ENCODE data around the gene MAPK4.

DNA sequence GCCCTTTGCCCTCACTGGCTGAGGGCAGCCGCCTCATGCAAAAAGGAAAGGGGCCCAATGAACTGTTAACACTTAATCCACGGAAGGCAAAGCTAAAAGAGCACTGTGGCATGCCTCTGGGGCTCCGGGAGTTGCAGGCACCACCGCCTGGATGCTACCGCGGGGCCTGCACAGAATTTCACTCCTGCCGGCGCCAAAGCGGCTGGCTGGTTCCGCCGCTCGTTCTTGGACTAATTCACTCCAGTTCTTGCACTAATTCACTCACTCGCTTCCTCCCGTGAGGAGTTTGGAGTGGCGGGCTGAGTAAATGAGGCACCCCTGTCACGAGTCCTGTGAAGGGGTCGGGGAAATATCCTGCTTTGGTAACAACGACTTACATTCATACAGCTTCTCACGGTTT is 14.0 kb upstream of the MAPK4 start:
- TF ChIP-seq EZH2 (IDR thresholded peaks at IDR 0.05) (no peak), FOXP2 (optimal IDR thresholded peaks at IDR 0.05; ENCODE audit: control extremely low read depth, extremely low read length, insufficient read depth) (no peak), POLR2AphosphoS5 (IDR thresholded peaks at IDR 0.05; ENCODE audit: borderline replicate concordance, low read depth, low read length) (no peak)

All from SK-N-MC (cell line).